ENCODE measurements around the gene TAS2R38. TPM values are rescaled to one million over a fixed set of nuclear protein-coding genes. Genes with fewer than 3 reads are reported as not detected.

The TAS2R38 gene
- total RNA-seq, 3 donors from 2014 or later = not detected

DNA sequence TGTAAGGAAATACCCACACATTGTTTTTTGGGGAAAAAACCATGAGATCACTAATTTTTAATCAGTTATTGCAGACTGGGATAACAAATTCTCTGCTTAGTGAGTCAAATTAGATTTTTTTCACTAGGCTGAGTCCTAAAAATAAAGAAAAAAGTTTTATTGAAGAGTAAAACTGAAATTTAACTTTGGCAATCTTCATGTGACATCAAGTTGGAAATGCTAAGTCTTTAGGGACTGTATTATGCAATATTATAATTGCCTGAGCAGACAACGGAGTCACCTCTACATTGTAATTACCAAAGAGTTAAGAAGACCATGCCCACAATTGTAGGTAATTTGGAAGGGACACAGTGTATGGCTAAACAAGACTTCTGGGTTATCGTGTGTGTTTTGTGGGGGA is 24.6 kb downstream of the TAS2R38 start:
- no peak for DNase-seq (ENCODE audit: low spot score in 2 of 2)
- TF ChIP-seq POLR2AphosphoS5 (IDR thresholded peaks at IDR 0.05) (no peak), CTCF (IDR thresholded peaks at IDR 0.05) (no peak), POLR2A (IDR thresholded peaks at IDR 0.05) (no peak)
- H3K36me3 ChIP-seq = no peaks in the 10 kb centered on the region
- H3K27me3 ChIP-seq = no peaks in the 10 kb centered on the region
- intact Hi-C loops (cut with DNase I; ENCODE audit: low total_unique reads) = no loop called here
- H3K27ac ChIP-seq = no peak overlapping the region
- no peak overlapping the region for H3K4me3 ChIP-seq
- H3K9me3 ChIP-seq = no peaks in the 10 kb centered on the region
- no peaks in the 10 kb centered on the region for H3K4me1 ChIP-seq

- Histone ChIP-seq H3K4me3 (no peak within 1 kb of the TSS), H3K36me3 (no peaks in the 10 kb centered on the region), H3K9me3 (peaks cover 0 to 6% of the 10 kb centered on the region in 2 donors), H3K27me3 (no peaks in the 10 kb centered on the region), H3K4me1 (no peaks in the 10 kb centered on the region), H3K27ac (no peak within 1 kb of the TSS)
- TF ChIP-seq POLR2A (IDR thresholded peaks at IDR 0.05) = no peak
- no peak for TF ChIP-seq POLR2AphosphoS5 (IDR thresholded peaks at IDR 0.05)
- no peak for TF ChIP-seq CTCF (IDR thresholded peaks at IDR 0.05)
- no peak for DNase-seq (ENCODE audit: low spot score in 2 of 2)
- intact Hi-C loops (cut with DNase I; ENCODE audit: low total_unique reads) = no loop called here
These were observed 26.8 kb downstream of the TAS2R38 start, which contains the start of gene CLEC5A for GRCh38 chr7:141946796-141947195. CLEC5A (minus strand) TSS chr7:141946974; CDS start chr7:141946292, 682 bp downstream.

- intact Hi-C loops (cut with DNase I; ENCODE audit: low total_unique reads) = no loop called here
- no peak for DNase-seq (ENCODE audit: low spot score in 2 of 2)
- Histone ChIP-seq H3K4me3 (no peak overlapping the region), H3K27me3 (no peaks in the 10 kb centered on the region), H3K9me3 (peaks cover 0 to 18% of the 10 kb centered on the region in 2 donors), H3K4me1 (no peaks in the 10 kb centered on the region), H3K27ac (no peak overlapping the region), H3K36me3 (no peaks in the 10 kb centered on the region)
- TF ChIP-seq POLR2AphosphoS5 (IDR thresholded peaks at IDR 0.05) = no peak
- no peak for TF ChIP-seq CTCF (IDR thresholded peaks at IDR 0.05)
- no peak for TF ChIP-seq POLR2A (IDR thresholded peaks at IDR 0.05)
These were observed 28.2 kb downstream of the TAS2R38 start for GRCh38 chr7:141945356-141945755.

GRCh38 chr7:141944811-141945210 is 28.8 kb downstream of the TAS2R38 start:
- no peaks in the 10 kb centered on the region for H3K4me1 ChIP-seq
- H3K27ac ChIP-seq = no peak overlapping the region
- no peaks in the 10 kb centered on the region for H3K36me3 ChIP-seq
- no peaks in the 10 kb centered on the region for H3K27me3 ChIP-seq
- intact Hi-C loops (cut with DNase I; ENCODE audit: low total_unique reads) = no loop called here
- DNase-seq (ENCODE audit: low spot score in 2 of 2) = no peak
- H3K9me3 ChIP-seq = peaks cover 0 to 22% of the 10 kb centered on the region in 2 donors
- TF ChIP-seq POLR2A (IDR thresholded peaks at IDR 0.05) (no peak), CTCF (IDR thresholded peaks at IDR 0.05) (no peak), POLR2AphosphoS5 (IDR thresholded peaks at IDR 0.05) (no peak)
- H3K4me3 ChIP-seq = no peak overlapping the region

GRCh38 chr7:141943846-141944245 is 29.7 kb downstream of the TAS2R38 start:
- peaks cover 0 to 23% of the 10 kb centered on the region in 2 donors for H3K9me3 ChIP-seq
- no peak for DNase-seq (ENCODE audit: low spot score in 2 of 2)
- intact Hi-C loops (cut with DNase I; ENCODE audit: low total_unique reads) = no loop called here
- H3K27ac ChIP-seq = no peak overlapping the region
- H3K36me3 ChIP-seq = no peaks in the 10 kb centered on the region
- no peaks in the 10 kb centered on the region for H3K27me3 ChIP-seq
- no peaks in the 10 kb centered on the region for H3K4me1 ChIP-seq
- H3K4me3 ChIP-seq = no peak overlapping the region
- TF ChIP-seq POLR2A (IDR thresholded peaks at IDR 0.05) (no peak), CTCF (IDR thresholded peaks at IDR 0.05) (no peak), POLR2AphosphoS5 (IDR thresholded peaks at IDR 0.05) (no peak)
